ENCODE data around the gene STX10. TPM values are rescaled to one million over a fixed set of nuclear protein-coding genes. Genes with fewer than 3 reads are reported as not detected.

Gene STX10
- total RNA-seq, 1 donor from 2014 or later, result 84.6 TPM

- DNase-seq, result peak; percentile 88
Observed at GRCh38 chr19:13099073-13099999, 50.8 kb downstream of the STX10 start.

- DNase-seq, result peak; percentile 58
Observed at GRCh38 chr19:13098277-13099072, 51.7 kb downstream of the STX10 start.

GRCh38 chr19:13097463-13098258 is 52.5 kb downstream of the STX10 start:
- DNase-seq, result peak; percentile 56

- DNase-seq, result no peak
Observed at GRCh38 chr19:13097033-13097462, 53.1 kb downstream of the STX10 start.

GRCh38 chr19:13095934-13096927 is 53.9 kb downstream of the STX10 start:
- DNase-seq, result peak; percentile 56

GRCh38 chr19:13095393-13095784 is 54.8 kb downstream of the STX10 start:
- no peak for DNase-seq

DNA sequence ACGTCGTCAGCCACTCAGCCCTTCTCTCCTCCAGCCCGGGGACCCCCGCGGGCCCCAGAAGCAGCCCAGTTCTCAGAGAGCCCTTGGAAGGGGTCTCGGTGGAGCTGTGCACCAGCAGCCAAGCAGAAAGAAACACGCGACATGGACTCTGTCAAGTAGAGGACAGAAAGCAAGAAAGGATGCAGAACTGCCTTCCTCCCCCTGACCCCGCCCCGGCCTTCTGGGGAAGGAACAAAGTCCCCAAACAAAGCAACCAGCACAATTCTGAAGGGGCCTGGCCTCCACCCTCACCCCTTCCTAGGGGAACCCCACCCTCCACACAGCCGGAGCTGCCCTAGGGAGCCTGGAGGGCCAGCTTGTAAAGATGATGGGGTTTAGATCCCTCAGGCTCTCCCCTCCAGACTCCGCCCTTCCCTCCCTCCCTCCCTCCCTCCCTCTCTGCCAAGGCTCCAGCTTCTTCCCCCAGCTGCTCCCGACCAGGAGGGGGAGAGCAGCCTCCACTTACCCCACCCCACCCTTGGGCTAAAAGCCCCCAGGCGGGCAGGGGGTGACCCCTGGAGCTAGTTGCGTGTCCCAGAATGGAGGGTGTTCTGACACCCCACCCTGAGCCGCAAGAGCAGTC is 55.3 kb downstream of the STX10 start:
- no peak for DNase-seq

DNA sequence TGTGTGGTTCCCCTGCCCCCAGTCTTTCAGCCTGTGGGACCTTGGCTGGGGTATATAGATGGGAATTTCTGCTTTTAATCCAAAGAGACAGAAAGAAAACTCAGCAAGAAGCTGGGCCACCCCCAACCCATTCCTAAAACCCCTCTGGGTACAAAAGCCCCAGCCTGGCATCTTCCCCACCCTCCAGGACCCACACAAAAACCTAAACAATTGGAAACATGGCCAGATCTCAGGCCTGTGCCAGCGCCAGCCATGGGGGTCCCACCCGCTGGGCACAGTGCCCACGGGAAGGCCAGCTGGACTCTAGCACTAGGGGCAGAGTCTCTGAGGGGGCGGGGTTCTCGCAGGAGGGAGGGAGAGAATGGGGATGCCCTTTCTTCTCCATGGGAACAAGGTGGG is 56.1 kb downstream of the STX10 start:
- DNase-seq, result no peak

Other genes with a start within 250 kb of the STX10 start
- 0.17 and 0.33 TPM in 2 replicates for gene SYCE2, start 231.1 kb downstream of the STX10 start, total RNA-seq
- 47.5 and 83.9 TPM in 2 replicates for gene FARSA, start 216.7 kb downstream of the STX10 start, total RNA-seq
- gene CALR, start 211.8 kb downstream of the STX10 start, total RNA-seq, result 1,244 and 1,415 TPM in 2 replicates
- gene RAD23A, start 204.5 kb downstream of the STX10 start, total RNA-seq, result 52.9 and 98.1 TPM in 2 replicates
- gene GADD45GIP1, start 193.2 kb downstream of the STX10 start, total RNA-seq, result 19.5 and 20.6 TPM in 2 replicates
- gene DAND5, start 180.8 kb downstream of the STX10 start, total RNA-seq, result 0.09 and 0.17 TPM in 2 replicates
- gene NFIX, start 154.9 kb downstream of the STX10 start, total RNA-seq, result 12.6 and 23.7 TPM in 2 replicates
- 51.8 and 55.0 TPM in 2 replicates for gene LYL1, start 47.5 kb downstream of the STX10 start, total RNA-seq
- 44.7 and 47.0 TPM in 2 replicates for gene TRMT1, start 33.6 kb downstream of the STX10 start, total RNA-seq
- gene NACC1, start 32.1 kb downstream of the STX10 start, total RNA-seq, result 35.9 and 136 TPM in 2 replicates
- gene IER2, start within 50 bp of the STX10 start, total RNA-seq, result 25.5 and 30.8 TPM in 2 replicates